GM12873 (cell line): ENCODE measurements around the gene PGPEP1.

Experiments used
- TF ChIP-seq, protein P1 (sequence below): IDR thresholded peaks from 2 replicates; pipeline ENCODE4 v1.5.1; 2012; ENCODE audit warnings: low read depth, mild to moderate bottlenecking, moderate library complexity, low read length, control low read depth; ENCODE audit not compliant: insufficient read depth; ENCODE audit errors: missing control alignments

The PGPEP1 gene

DNA sequence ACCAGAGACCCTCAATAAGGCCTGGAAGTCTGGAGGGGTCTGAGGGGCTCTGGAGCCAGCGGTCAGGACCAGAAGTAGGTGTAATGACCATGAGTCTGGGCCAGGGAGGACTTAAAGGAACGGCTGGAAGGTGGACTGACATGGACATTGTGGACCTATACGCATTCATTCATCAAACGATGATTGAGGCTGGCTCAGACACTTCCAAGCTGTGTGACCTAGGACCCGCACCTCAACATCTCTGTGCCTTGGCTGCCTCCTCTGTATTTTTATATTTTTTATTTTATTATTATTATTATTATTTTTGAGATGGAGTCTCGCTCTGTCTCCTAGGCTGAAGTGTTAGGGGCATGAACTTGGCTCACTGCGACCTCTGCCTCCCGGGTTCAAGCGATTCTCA is 66.4 kb downstream of the PGPEP1 start:
- TF ChIP-seq, protein P1, sequence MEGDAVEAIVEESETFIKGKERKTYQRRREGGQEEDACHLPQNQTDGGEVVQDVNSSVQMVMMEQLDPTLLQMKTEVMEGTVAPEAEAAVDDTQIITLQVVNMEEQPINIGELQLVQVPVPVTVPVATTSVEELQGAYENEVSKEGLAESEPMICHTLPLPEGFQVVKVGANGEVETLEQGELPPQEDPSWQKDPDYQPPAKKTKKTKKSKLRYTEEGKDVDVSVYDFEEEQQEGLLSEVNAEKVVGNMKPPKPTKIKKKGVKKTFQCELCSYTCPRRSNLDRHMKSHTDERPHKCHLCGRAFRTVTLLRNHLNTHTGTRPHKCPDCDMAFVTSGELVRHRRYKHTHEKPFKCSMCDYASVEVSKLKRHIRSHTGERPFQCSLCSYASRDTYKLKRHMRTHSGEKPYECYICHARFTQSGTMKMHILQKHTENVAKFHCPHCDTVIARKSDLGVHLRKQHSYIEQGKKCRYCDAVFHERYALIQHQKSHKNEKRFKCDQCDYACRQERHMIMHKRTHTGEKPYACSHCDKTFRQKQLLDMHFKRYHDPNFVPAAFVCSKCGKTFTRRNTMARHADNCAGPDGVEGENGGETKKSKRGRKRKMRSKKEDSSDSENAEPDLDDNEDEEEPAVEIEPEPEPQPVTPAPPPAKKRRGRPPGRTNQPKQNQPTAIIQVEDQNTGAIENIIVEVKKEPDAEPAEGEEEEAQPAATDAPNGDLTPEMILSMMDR, result no peak

DNA sequence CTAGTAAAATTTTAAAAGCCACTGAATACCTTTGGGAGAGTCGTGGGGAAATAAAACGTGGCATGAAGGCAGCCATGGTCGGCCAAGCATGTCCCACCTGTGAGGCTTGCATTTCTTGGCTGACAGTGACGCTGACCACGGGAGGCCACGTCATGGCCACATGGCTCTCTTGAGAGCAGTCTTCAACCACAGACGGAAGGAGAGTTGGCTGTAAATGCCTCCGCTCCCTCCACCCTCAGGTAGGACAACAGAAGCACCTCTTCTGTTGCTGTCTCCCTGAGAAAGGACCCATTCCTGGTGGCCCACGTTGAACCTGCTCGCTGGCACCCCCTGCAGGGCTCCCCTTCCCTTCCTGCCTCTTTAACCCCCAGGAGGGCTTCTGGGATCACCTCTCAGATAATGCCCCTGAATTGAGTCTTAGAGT is 67.7 kb downstream of the PGPEP1 start:
- TF ChIP-seq, protein P1, result peak; percentile 73

DNA sequence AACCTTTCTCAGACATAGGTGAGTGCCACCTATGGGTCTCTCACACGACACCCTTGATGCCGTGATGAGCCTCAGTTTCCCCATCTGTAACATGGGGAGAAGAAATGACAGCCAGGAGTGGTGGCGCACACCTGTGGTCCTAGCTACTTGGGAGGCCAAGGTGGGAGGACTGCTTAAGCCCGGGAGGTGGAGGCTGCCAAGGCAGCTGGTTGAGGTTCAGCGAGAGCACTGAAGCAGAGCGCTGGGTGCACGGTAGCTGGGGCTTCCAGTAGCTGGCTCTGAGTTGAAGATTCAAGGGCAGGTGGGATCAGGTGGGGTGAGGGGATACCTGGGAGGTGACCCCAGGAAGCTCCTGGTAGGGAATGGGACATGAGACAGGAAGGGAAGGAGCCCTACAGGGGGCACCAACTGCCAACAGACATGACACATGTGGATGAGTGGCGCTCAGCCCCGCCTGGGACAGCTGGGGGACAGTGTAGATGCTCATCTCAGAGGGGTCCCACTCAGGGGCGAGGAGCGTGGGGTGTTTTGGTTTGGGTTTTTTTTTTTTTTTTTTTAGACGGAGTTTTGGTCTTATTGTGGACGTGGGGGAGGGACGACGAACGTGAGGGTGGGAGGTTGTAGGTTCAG is 72.3 kb downstream of the PGPEP1 start:
- TF ChIP-seq, protein P1, result no peak

DNA sequence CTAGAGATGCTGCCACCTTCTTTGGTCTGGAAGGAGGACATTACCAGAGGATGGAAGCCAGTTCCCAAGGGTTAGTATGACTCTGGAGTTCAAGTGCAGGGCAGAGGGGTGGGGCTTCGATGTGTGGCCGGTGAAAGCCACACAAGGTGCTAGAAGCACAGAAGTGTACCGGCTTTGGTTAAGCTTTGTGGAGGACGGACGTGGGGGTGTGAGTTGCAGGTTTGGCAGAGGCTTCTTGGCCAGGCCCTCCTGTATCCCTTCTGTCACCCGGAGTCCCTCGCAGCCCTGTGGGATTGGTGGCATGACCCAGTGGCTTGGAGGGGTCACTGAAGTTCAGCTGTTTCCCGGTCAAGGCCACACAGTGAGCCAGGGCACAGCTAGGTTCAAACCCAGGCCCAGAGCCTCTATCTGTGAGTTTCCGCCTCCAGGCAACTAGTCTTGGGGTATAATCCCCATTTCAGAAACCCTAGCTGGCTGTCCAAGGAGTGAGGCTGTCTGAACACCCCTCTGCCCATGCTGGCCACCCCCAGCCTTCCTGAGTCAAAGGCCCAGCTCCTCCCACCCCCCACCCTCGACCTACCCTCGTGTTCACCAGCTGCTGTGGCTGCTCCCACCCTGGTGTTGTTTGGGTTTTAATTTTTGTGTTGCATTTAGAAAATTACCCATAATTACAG is 74.2 kb downstream of the PGPEP1 start:
- TF ChIP-seq, protein P1, result no peak

GRCh38 chr19:18415178-18415867 is 74.9 kb downstream of the PGPEP1 start:
- TF ChIP-seq, protein P1, result no peak

DNA sequence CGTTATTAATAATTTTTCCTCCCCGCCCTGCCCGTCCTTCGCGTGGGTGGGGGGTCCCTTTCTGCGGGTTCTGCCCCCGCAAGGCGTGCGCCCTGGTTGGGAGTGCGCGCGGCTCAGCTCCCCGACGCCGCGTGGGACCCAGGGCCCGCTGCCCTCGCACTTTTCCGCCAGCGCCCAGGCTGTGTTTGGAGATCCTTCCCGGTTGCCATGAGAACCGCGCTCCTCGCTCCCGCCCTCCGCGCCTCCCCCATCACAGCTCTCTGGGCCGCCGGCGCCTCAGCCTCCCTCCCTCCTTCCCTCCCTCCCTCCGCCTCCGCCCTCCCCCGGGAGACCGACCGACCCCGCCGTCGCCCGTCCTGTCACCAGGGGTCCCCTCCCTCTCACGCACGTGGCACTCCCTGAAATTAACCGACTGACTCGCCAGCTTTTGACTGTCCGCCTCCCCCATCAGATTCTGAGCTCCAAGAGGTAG is 76.4 kb downstream of the PGPEP1 start:
- TF ChIP-seq, protein P1, result no peak
